Astrocyte of the spinal cord (primary cell): ENCODE results near the gene ACP3.

Experiments used
- DNase-seq: peaks from one replicate; pipeline ENCODE4 v3.0.0; 2011; ENCODE audit warnings: low read depth, low spot score
- H3K4me3 ChIP-seq: 2 replicates; pipeline ENCODE4 v1.5.1; 2011; ENCODE audit warnings: low read depth, mild to moderate bottlenecking, low read length, moderate library complexity
- CTCF ChIP-seq: IDR thresholded peaks from 2 replicates; pipeline ENCODE4 v1.5.1; 2012; ENCODE audit warnings: low read depth, mild to moderate bottlenecking, low read length, inconsistent platforms
- in situ Hi-C: cut with HindIII; loops from 2 replicates; pipeline ENCODE4 v1.10.0; 2017; ENCODE audit warnings: low sequenced_read_pairs

The ACP3 gene

GRCh38 chr3:132401255-132401654, 84.0 kb downstream of the ACP3 start:
- in situ Hi-C loops, result no loop called here
- TF ChIP-seq CTCF, result no peak
- no peak for DNase-seq
- no peak overlapping the region for H3K4me3 ChIP-seq

- no peak for DNase-seq
- no peak for TF ChIP-seq CTCF
- no peak overlapping the region for H3K4me3 ChIP-seq
- in situ Hi-C loops, result no loop called here
Observed at GRCh38 chr3:132404276-132404675, 87.1 kb downstream of the ACP3 start.

GRCh38 chr3:132405188-132405587, 88.0 kb downstream of the ACP3 start:
- no peak for TF ChIP-seq CTCF
- H3K4me3 ChIP-seq, result no peak overlapping the region
- DNase-seq, result no peak
- in situ Hi-C loops, result no loop called here

GRCh38 chr3:132405609-132406299, 88.5 kb downstream of the ACP3 start:
- no peak for DNase-seq
- in situ Hi-C loops, result no loop called here
- H3K4me3 ChIP-seq, result no peak overlapping the region
- no peak for TF ChIP-seq CTCF

GRCh38 chr3:132406587-132406986, 89.4 kb downstream of the ACP3 start:
- no peak for DNase-seq
- in situ Hi-C loops, result no loop called here
- TF ChIP-seq CTCF, result no peak
- no peak overlapping the region for H3K4me3 ChIP-seq

GRCh38 chr3:132407025-132407424, 89.8 kb downstream of the ACP3 start:
- no peak overlapping the region for H3K4me3 ChIP-seq
- in situ Hi-C loops, result no loop called here
- no peak for TF ChIP-seq CTCF
- DNase-seq, result no peak
